NCI-H1105 (cell line): ENCODE results near the gene FAM171A2.
"Not testable (repeated sequence)": the region's sequence is repeated elsewhere in the genome, so short reads cannot be mapped to it uniquely, and the experiment has no call there.

ENCODE experiments used
- DNase-seq: peaks from one replicate; lab custom pipeline; 2025; lab: John Stamatoyannopoulos, UW

The FAM171A2 gene

DNA sequence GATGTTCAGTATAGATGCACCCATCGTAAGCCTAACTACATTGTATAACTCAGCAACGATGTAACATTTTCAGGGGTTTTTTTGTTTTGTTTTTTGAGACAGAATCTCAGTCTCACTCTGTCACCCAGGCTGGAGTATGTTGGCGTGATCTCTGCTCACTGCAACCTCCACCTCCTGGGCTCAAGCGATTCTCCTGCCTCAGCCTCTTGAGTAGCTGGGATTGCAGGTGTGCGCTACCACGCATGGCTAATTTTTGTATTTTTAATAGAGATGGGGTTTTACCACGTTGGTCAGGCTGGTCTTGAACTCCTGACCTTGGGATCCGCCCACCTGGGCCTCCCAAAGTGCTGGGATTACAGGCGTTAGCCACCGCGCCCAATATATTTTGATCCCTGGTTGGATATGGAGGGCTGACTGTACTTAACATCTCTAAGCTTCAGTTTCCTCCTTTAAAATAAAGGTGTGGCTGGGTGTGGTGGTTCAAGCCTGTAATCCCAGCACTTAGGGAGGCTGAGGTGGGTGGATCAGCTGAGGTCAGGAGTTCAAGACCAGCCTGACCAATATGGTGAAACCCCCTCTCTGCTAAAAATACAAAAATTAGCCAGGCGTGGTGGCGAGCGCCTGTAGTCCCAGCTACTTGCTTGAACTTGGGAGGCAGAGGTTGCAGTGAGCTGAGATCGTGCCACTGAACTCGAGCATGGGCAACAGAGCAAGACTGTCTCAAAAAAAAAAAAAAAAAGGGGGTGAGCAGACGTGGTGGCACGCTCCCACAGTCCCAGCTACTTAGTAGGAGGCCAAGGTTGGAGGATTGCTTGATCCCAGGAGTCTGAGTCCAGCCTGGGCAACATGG is 16.2 kb downstream of the FAM171A2 start:
- DNase-seq = not testable (repeated sequence)

DNA sequence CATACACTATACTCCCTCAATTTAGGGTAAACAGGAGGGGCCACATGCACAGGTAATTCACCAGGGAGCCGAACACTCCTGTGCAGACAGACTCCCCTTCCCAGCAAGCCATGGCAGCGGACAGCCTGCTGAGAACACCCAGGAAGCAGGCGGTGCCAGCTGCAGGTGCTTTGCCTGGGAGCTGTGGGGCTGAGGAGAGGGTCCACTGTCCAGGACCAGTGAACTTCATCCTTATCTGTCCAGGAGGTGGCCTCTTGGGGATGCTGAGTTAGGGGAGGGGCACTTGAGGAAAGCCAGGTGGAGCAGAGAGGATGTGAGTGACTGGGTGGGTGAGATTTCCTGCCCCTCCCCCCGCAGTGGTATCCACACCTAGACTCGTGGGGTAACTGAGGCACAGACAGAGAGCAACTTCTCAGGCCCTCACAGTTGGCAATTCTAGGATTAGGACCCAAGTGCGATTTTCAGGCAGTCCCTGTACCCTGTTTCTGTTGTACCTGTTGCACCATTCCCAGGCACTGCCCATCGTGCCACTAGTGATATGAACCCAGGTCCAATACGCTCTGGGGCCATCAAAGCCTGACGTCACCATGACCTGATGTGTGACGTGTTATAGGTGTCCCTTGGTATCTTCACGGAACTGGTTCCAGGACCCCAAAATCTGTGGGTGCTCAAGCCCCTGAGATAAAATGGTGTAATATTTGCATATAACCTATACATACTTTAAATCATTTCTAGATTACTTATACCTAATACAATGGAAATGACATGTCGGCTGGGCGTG is 17.4 kb downstream of the FAM171A2 start:
- DNase-seq = no peak

DNA sequence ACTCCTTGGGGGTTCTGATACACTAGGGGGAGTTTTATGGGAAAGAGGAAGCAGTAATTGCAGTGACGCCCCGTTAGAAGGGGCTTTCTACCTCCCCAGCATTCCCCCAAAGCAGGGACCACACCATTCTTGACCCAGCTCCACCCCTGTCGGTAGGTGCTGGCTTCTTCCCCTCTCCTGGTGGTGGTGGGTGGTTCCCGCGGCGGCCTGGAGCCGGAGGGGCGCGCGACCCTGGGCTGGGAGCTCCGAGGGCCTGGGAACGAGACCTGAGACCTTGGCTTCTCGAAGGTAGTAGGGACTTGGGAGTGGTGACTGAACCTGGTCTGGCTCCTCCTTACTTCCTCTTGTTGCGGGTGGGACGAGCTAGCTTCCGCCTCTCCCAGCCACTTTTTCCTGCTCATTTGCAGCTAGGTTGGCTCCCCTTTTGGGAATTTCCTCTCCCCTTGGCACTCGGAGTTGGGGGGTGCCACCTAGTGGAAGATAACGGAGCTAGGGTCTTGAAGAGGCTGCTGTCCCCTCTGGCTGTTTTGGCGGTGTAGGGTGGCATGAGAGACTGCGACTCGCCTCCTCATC is 18.1 kb downstream of the FAM171A2 start:
- peak; percentile 68 for DNase-seq

DNA sequence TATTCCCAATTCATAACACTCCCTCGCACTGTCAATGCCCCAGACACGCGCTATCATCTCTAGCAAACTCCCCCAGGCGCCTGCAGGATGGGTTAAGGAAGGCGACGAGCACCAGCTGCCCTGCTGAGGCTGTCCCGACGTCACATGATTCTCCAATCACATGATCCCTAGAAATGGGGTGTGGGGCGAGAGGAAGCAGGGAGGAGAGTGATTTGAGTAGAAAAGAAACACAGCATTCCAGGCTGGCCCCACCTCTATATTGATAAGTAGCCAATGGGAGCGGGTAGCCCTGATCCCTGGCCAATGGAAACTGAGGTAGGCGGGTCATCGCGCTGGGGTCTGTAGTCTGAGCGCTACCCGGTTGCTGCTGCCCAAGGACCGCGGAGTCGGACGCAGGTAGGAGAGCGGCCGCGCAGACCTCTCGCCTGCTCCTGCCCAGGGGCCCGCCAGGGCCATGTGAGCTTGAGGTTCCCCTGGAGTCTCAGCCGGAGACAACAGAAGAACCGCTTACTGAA is 18.7 kb downstream of the FAM171A2 start, which contains the start of gene GRN:
Gene GRN, plus strand, starts transcription at position 364 of the 515 bp plus-strand sequence. CDS start 3,863 bp downstream, outside the sequence.
- peak; percentile 97 for DNase-seq

DNA sequence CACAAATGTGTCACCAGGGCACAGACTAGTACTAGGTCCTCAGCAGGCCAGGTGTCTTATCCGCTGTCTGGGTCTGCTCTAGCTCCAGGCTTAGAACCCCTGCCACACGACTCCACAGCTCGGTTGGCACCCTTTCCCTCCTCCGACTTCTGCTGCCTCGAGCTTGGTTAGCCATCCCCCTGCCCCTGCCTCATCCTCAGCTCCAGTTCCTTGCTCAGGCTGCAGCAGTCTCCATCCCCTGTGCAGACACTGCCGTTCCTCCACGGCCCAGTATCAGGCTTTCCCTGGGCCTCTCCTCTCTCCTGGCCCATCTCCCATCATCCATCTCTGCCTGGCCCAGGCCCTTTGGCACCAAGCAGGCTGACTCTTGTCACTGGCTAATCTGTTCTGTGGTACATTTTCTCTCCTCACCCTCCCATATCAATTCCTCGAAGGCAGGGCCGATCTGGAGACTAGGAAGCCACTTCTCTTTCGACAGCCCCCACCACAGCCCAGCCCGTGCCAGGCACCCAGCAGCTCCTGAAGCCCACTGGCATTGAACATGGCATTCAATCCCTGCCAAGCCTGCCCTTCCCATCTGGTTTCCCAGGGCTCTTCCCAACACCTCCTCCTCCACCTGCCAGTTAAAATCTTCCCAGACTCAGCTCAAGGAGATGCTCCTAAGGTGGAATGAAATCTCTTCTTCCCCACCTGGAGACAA is 20.0 kb downstream of the FAM171A2 start:
- DNase-seq = no peak

DNA sequence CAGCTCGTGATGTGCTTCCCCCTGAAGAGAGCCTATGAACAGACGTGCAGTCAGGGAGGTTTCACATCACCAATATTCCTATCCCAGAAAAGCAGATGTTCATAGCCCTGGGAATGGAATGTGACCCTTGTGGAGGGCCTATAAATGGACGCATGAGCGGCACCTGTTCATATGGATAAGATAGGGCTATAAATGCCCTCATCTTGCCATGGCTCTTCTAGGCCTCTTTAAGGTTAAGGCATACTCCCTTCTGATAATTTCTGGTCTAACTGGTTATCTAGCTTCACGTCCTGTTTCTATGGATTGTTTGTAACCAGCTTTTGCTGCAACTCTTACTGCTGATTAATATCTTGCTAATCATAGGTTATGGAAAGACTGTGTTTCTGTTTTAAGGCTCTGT is 23.1 kb downstream of the FAM171A2 start:
- DNase-seq = not testable (repeated sequence)

DNA sequence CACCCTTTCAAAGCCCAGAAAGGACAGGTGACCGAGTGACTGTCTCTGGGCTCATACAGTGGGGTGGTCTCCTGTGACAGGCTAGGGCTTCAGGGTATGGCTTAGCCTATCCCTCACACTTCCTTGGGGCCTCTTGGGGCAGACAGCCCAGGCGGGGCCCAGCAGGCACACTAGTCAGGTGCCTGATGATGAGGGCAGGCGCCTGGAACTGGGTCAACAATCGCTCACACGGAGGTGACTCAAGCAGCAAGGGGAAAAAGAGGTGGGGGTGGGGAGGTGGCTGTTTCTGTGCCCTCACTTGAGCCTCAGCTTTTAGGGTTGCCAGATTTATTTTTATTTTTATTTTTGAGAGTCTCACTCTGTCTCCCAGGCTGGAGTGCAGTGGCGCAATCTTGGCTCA is 25.0 kb downstream of the FAM171A2 start:
- no peak for DNase-seq

DNA sequence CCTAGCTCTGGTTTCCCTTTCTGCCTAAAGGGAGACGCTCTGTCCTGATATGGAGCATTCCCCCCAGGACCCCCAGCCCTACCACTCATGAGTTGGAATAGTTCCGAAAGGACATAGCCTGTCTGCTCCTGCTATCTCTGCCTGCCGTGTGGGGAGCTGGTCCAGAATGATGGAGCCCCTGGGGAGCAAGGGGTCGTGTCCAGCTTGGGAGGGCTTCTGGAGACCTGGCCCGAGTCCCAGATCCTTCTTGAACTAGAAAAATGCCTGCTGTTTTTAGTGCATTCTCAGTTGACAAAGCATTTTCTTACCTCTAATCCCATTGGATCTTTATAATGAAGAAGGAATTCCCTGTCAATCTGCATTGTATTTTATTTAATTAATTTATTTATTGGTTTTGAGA is 27.7 kb downstream of the FAM171A2 start:
- DNase-seq = no peak

DNA sequence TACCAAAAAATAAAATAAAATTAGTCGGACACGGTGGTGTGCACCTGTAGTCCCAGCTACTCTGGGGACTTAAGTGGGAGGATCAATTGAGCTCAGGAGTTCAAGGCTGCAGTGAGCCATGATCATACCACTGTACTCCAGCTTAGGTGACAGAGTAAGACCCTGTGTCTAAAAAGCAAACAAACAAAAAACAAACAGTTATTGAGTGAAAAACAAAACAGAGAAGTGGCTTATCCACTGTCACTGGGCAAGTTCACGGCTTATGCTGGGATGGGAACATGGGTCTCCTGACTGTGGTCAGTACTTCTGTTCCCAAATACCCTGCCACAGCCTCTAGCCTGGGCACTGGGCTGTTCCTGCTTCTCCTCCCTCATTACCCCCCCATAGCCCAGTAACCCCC is 28.1 kb downstream of the FAM171A2 start:
- no peak for DNase-seq

DNA sequence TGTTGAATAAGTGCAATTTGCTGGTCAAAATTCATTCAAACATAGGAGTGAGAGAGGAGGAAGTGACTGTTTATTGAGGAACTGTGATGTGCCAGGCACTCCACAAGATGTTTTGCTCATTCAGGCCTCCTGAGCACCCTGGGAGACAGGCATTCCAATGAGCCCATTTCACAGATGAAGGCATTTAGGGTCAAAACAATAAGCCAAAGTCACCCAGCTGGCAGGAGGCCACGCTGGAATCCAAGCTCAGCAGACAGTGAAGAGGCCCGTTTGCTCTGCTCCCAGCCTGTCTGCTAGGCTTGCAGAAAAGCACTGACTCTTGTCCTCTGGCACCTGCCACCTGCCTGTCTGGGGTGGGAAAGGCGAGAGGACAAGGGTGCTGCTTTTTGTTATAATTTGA is 28.9 kb downstream of the FAM171A2 start:
- no peak for DNase-seq

DNA sequence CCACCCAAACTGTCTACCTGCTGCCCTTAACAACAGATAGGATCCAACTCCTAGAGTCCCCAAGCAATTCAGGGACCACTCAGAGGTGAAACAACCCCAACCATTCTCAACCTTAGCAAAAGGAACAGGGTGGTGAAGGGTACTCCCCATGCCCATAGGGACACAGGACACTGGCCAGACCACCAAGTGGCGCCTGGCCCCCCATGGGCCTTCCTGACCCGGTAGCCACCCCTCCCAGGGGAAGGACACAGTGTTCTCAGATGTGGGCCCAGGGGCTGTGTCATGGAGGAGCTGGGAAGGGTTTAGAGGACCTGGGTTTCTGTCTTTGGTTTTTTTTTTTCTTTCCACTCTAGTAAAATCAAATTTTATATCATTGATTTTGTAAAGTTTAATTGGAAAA is 29.3 kb downstream of the FAM171A2 start:
- no peak for DNase-seq

DNA sequence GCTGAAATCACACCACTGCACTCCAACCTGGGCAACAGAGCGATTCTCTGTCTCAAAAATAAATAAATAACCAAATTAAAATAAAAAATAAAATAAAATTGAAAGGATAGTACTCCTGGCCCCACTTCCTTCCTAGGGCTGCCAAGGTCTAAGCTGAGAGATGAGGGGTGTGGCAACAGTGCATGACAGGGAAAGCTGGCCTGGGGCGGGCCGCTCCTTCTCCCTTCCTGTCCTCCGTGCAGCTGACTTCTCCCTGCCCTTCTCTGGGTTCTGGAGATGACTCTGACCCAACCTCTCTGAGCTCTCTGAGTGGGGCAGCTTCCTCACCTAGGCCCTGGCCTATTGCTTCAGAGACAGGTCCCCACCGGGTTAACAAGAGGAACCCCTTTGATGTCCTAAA is 30.3 kb downstream of the FAM171A2 start:
- no peak for DNase-seq

DNA sequence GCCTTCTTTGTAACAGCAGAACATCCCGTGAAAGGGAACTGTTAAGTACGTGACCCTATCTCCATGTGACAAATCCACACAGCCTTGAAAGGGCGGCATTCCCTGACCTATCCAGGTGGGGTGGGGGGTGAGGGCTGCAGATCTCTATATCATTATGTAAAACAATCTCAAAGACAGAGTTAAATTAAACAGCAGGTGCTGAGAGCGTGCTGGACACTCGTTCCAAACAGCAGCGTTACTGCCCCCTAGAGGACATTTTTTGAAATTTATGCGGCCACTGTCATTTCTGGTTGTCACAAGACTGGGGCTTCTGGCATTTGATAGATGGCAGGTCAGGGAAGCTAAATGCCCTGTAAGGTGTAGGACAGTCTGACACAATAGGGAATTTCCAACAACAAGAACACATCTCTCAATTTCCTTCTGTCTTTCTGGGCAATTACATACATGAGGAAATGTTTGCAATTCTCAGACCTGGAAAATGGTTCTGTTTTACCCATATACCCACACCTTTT is 32.3 kb downstream of the FAM171A2 start:
- DNase-seq = peak; percentile 44

DNA sequence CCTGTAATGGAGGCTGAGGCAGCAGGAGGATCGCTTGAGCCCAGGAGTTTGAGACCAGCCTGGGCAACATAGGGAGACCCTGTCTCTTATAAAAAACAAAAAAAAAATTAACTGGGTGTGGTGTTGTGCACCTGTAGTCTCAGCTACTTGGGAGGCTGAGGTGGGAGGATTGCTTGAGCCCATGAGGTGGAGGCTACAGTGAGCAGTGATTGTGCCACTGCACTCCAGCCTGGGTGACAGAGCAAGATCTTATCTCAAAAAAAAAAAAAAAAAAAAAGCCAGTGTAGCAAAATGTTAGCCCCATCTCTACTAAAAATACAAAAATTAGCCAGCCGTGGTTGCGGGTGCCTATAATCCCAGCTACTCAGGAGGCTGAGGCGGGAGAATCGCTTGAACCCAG is 33.4 kb downstream of the FAM171A2 start:
- DNase-seq = not testable (repeated sequence)

DNA sequence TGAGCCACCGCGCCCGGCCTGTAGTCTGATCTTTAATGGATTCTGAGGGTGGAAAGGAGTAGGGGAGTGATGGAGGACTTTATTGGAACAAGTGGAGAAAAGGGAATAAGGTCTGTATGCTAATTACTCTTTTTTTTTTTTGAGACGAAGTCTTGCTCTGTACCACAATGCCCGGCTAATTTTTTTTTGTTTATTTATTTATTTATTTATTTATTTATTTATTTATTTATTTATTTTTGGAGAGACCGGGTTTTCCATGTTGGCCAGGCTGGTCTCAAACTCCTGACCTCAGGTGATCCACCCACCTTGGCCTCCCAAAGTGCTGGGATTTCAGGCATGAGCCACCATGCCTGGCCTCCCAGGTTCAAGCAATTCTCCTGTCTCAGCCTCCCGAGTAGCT is 34.1 kb downstream of the FAM171A2 start:
- DNase-seq = not testable (repeated sequence)

DNA sequence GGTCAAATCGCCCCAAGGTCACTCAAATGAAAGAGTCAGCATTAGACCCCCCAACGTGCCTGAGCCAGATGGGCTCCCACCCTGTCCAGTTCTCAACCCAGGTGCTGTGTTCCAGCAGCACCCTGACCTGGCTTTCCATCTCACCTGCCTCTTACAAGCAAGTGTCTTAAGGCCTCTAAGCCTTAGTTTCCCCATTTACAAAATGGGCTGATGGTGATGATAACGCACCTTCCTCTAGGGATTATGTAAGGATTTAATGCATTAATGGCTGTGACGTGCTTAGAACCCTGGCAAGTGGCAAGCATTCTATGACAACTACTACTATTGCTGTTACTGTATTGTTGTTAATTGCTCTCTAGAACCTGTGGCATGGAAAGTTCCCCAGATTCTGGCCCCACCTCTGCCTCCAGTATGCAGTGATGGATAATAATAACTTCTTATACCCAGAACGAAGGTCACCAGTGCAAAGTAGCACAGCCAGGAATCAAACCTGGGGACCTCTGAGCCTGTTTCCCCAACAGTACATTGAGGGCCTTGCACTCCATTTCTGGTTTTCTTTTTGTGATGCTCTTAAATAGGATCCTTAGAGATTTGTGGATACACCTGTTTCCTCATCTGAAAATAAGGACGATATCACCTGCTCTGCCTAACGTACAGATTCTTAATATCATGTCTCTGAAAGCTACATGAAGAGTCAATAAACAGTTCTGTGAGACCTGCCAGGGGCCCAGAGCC is 35.8 kb downstream of the FAM171A2 start:
- DNase-seq = no peak

DNA sequence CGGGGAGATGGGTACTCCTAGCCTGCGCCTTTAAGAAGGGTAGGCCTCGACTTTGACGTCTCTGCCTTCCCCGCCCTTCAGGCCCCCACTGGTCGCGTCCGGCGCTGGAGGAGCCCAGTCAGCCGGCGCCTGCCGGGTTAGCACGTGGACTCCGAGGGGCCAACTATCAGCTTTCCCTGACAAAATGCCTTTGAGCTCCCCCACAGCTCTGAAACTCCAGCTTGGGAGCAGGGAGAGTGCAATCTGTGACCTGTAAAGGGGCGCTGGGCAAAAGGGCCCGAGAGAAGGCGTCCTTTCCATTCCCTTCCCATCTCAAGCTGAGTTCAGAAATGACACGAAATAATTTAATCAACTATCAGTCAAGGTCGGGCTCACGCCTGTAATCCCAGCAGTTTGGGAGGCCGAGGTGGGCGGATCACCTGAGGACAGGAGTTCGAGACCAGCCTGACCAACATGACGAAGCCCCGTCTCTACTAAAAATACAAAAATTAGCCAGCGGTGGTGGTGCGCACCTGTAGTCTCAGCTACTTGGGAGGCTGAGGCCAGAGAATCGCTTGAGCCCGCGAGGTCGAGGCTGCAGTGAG is 36.7 kb downstream of the FAM171A2 start:
- peak; percentile 87 for DNase-seq

DNA sequence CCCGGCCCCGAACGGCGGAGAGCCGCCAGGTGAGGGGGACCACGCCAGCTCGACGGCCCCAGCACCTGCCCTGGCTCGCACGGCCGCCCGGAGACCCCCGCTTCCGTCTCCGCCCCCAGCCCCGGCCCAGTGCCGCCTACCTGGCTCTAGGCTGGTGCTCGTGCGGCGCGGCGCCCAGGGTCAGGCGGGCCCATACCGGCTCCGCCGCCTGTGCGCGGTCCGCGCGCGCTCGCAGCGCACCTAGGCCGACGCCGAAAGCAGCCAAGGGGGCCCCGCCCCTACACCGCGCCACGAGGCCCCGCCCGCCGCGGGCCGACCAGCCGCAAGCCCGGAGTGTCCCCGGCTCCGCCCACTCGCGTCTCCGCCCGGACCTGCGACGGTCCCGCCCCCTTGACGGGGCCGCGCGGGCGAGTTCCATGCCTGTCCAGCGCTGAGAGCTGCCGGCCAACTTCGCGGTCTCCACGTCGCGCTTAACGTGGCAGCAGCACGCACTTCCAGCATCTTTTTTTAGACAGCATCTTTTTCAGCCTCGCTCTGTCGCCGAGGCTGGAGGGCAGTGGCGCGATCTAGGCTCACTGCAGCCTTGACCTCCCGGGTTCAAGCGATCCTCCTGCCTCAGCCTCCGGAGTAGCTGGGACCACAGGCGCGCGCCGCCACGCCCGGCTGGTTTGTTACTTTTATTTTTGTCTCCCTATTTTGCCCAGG is 38.9 kb downstream of the FAM171A2 start, which contains the start of gene SLC25A39:
Gene SLC25A39, minus strand, starts transcription at position 253 of the 705 bp plus-strand sequence. CDS start 1,261 bp downstream, outside the sequence.
- DNase-seq = peak; percentile 81

DNA sequence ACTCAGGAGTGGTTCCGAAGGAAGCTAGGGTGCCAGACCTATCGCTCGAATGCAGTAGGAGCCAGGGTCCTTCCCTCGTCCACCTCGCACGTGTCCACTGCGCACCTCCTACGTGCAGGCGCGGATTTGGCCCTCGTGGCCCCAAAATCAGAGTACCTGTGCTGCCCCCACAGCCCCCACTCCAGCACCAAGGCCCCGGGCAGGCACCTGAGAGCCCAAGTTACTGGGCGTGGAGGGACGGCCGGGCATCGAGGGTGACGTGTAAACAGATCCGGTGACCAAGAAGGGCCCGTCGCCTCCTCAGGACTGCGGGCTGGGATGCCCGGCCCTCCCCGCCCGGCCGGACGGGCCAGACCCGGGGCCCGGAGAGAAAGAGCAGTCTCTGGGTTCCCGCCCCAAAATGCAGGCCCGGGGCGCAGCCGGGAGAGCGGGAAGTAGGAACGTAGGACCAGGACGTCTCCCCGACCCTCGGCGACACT is 39.5 kb downstream of the FAM171A2 start:
- no peak for DNase-seq
